Stimulated activated CD8-positive, alpha-beta memory T cell treated with anti-CD3 and anti-CD28 coated beads, Interleukin-2, amount 100 ng/mL, for 48 hours (primary cell): ENCODE measurements around the gene HAAO.
A peak's percentile ranks its signal among the peaks of the same experiment; 100 is the strongest.
"Not testable (repeated sequence)": the region's sequence is repeated elsewhere in the genome, so short reads cannot be mapped to it uniquely, and the experiment has no call there.

Source experiments
- DNase-seq, 2 donors: peaks; one replicate each; pipeline ENCODE4 v3.0.0-alpha.2; 2020; ENCODE audit warnings: low read depth in 2 of 2

The HAAO gene

DNA sequence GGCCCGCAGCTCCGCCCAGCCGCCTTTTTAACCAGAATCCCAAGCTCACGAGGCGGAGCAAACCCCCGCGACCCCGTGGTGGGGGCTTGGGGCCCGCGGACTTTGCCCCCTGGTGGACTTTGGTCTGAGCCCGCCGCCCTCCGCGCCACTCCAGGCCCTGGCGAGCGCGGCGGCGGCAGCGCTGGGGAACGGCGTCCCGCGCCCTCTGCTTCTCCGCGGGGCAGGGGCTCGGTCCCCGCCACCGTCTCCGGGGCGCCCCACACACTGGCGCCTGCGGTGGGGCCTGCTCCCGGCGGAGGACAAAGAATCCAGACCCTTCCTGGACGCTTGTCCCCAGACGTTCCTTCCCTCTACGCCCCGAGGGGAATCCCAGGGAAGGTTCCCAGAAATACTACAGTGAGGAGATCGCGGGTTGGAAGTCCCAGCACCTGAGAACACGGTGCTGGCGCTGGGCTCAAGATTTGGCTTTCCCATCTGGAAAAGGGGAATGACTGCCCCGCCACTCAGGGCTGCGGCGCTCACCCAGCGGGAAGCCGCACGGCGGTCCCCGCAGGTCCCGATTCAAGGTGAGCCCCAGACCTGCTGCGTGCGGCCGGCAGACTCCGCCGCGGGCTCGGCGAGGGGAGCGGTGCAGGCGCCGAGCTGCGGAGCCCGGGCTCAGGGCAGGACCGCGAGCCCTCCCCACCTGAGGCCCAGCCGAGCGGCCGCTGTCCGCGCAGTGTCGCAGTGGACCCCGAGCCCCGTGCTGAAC is at the start of gene HAAO:
TSS of gene HAAO (minus strand) at position 1 of the 751 bp plus-strand sequence. CDS start 47 bp downstream, outside the sequence.
- DNase-seq: no peak

DNA sequence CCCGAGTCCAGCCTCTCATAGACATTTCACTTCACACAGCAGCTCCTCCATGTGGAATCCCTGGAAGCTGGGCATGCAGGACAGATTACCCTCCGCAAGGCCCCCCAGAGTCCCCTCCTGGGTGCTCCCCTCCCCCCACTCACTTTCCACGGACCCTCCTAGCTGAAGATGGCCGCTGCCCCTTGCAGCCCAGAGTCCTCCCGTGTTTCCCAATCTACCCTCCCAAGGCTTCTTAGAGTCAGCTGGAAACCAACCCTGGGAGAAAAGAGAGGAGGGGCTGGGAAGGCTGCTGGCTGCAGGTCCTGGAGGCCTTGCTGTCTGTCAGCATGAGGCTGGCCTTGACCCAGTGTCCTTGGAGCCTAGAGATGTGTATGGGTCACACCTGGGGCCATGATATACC is 49.0 kb upstream of the HAAO start:
- no peak for DNase-seq

DNA sequence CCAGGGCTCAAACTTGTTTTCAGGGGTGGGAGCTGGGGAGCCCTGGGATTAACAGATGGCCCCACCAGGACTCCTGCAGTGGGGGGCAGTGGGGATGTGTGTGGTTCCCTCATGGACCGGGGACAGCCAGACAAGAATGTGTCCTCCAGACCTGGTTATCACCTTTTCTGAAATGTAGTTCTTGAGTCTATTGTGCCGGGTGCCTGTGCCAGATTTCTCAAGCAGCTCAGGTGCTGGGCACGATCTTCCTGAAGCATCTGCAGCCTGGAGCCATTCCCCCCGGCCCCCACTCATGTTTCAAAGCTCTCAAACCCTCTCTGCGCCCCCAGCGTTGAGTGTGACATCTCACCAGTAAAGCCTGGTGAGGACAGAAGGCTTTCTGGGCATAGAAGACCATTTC is 48.4 kb upstream of the HAAO start:
- DNase-seq: no peak

DNA sequence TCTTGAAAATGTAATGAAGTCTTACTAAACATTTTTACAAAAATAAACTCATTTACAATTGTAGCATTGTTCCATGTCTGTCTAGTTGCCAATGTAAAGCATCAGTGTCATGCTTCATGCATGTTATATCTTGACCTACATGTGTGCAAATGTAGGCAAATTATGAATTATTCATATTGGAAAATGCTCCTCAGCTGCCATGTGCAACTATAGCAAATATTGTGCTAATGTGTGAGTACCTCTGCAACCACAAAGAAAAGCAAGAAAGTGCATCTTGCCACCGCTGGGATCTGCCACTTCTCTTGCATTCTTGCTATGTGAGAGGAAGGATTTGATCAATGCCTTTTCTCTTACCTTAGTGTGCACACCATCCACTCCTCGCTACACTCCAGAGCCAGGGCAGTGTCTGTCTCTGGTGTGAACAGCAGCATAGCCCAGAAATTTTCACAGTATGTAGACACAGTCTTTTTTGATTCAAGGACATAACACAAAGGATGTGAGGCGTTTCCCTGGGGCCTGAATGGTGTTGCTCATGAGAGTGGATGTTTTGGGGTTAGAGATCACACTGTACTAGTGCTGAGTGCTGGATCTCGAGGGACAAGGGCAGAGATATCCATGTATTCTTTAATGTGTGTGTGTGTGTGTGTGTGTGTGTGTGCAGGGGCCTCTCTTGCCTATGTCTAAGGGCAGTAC is 47.6 kb upstream of the HAAO start:
- DNase-seq: no peak

DNA sequence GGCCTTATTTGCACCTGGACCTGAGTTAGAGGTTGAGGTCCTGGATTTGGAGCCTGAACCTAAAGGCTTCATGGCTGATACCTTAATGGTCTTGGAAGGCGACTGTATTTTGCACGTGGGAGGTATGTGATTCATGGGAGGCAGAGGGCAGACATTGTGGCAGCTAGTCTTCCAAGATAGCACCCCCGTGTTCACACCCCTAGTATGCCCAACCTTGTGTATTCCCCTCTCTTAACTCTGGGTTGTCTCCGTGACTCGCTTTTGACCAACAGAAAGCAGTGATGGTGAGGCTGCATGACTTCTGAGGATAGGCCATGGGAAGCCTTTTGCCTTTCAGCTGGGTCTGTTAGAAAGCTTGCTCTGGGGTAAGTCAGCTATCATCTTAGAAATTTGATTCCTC is 45.8 kb upstream of the HAAO start:
- DNase-seq: no peak

DNA sequence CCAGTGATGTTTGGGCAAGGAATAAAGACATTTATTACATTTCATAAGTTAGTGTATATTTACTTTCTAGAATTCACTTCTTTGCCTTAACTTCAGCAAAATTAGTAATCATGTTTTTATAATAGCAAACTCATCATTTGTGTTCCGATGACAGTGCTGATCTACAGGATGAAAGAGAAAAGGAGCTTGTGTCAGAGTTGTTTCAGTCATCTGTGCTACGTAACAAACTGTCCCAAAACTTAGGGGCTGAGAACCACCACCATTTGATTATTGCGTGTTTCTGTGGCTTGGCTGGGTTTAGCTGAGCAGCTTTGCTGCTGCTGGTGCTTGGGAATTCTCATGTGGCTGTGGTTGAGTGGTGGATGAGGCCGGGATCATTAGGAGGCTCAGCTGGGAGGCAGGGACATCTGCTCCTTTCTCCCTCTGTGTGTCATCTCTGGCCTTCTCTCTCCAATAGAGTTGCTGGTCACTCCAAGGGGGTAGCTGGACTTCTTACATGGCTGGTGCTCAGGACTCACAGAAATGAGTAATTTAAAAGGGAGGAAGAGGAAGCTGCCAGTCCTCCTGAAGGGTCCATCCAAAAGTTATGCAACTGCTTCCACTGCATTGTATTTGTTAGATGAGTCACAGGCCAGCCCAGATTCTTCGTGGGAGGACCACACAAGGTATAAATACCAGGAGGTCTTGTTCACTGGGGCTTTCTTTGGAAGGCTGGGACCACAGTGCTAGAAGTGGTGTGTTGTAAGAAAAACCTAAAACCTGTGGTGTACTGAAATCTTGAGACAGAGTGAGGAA is 43.4 kb upstream of the HAAO start:
- no peak for DNase-seq

DNA sequence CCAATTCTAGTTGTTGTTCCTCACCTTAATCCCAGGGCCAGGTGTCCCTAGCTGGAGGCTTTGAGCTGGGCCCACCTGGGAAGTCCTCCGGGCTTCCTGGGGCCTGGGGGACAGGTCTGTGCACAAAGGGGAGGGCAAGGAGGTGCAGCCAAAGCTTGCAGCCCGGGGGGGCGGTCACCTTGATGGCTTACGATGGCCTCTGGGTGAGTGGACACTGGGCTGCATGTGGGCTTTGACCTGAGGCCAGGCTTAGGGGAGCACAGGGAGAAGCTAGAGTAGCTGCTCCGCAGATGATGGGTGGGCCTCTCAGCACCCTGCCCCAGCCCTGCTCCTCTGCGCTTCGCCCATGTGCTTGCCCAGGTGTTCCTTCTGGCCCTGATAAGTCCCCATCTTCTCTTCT is 41.8 kb upstream of the HAAO start:
- DNase-seq: no peak

DNA sequence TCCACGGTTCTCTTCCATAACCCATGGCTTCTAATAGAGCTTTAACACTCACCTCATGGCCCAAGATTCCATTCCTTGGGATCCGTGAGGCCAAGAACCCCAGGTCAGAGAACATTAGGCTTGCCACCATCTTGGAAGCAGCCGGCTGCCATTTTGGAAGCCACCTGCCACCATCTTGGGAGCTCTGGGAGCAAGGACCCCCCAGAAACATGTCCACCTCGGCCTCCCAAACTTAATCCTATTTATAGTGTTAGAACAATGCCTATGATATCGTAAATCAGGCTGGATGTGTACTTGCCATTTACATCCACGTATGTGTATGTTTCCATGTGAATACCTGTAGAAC is 39.9 kb upstream of the HAAO start:
- DNase-seq: no peak

DNA sequence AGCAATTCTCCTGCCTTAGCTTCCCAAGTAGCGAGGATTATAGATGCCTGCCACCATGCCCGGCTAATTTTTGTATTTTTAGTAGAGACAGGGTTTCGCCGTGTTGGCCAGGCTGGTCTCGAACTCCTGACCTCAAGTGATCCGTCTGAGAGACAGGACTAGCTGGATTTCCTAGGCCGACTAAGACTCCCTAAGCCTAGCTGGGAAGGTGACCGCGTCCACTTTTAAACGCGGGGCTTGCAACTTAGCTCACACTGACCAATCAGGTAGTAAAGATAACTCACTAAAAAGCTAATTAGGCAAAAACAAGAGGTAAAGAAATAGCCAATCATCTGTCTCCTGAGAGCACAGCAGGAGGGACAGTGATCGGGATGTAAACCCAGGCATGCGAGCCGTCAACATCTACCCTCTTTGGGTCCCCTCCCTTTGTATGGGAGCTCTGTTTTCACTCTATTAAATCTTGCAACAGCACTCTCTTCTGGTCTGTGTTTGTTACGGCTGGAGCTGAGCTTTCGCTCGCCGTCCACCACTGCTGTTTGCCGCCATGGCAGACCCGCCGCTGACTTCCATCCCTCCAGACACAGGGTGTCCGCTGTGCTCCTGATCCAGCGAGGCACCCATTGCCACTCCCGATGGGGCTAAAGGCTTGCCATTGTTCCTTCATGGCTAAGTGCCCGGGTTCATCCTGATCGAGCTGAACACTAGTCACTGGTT is 39.3 kb upstream of the HAAO start:
- not testable (repeated sequence) for DNase-seq

DNA sequence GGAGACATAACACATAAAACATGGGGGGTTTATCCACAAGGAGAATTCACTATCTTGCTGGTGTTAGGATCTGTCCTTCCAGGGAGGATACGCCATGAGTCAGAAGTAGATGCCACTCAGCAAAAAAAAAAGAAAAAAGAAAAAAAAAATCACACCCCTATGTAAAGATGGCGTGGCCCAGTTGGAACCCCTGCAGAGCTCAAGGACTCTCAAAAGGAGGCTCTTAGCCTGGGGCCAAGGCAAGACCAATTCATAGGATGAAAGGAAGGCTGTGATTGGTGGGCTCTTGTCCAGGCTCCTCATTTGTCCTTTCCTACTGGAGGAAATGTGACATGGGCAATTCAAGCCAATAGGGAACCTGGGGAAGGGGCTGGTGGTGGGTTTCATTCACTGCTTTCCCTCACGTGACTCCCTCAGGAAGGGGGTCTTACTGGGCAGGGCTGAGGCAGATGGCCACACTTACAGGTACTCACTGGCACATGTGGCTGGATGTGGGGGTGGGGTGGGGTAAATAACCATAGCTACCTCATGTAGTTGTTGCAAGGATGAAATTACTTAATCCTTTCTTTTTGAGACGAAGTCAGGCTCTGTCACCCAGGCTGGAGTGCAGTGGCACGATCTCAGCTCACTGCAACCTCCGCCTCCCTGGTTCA is 38.7 kb upstream of the HAAO start:
- DNase-seq: no peak

DNA sequence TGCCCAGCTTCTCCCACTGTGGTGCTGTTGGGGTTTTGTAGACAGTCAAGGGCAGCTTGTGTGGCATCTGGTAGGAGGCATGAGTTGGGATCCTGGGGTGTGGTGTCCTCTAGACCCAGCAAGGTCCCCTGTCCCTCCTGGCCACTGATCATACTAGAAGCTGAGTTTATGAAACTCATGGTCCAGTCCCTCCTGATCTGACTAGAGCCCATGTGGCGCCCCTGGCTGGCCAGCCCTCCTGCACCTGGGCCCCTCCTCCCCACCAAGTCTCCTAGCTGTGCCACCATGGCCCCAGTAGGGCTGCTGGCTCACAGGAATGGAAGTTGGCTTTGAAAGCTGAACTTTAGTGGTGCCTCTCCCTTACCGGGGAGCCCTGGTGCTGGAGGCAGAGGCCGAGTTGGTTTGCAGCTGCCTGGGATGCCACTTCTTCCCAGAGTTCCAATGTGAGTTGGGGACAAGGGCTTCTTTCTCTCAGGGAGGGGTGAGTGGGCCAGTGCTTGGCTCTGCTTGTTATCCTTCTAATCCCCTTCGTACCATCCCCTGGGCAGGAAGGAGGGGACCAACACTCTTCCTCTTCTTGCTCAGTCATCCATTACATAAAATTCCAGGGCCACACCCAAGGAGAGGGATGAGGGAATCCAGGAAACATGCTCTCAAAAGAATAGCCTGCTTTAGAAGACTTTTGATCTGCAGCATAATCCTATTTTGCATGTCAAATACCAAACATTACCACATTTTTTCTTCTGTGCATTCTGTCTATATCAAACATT is 37.5 kb upstream of the HAAO start:
- no peak for DNase-seq

DNA sequence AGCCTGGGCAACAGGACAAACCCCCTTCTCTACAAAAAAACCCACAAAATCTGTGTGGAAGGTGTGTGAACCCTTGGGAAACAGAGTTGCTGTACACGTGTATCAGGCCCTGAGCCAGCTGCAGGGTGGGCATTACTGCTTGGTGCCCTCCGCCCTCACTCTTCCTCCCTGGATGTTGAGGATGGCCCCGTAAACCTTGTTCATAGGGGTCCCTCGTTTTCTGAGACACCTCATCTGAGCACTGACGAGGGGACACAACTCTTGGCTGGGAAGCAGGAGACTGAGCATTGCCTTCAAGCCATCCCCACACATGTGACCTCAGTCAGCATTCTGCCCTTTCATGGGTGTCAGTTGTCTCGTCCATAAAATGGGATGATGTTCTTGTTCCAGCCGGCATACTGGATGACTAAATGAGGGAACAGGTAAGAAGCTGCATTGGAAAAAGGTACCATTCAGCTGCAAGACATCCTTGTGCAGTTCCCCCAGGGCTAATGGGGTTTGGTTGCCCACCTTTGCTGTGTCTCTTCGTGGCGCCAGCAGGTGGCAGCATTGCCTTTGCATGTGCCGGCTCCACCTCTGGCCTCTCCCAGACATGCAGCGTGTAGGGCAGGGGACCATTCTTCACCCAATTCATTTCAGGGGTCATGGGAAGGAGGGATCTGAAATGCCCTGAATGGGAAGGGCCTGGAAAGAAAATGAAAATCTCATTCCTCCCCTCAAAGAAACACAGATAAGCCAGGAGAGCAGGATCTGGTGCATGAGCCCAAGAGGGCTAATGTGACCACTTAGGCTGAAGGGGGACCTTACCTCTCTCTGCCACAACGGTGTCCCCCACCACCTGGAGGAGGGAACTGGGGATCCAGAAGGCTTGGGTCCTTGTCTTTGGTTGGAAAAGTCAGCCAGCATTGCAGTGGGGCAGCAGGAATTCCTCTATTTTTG is 36.4 kb upstream of the HAAO start:
- peak; percentile 49 to 59 for DNase-seq

DNA sequence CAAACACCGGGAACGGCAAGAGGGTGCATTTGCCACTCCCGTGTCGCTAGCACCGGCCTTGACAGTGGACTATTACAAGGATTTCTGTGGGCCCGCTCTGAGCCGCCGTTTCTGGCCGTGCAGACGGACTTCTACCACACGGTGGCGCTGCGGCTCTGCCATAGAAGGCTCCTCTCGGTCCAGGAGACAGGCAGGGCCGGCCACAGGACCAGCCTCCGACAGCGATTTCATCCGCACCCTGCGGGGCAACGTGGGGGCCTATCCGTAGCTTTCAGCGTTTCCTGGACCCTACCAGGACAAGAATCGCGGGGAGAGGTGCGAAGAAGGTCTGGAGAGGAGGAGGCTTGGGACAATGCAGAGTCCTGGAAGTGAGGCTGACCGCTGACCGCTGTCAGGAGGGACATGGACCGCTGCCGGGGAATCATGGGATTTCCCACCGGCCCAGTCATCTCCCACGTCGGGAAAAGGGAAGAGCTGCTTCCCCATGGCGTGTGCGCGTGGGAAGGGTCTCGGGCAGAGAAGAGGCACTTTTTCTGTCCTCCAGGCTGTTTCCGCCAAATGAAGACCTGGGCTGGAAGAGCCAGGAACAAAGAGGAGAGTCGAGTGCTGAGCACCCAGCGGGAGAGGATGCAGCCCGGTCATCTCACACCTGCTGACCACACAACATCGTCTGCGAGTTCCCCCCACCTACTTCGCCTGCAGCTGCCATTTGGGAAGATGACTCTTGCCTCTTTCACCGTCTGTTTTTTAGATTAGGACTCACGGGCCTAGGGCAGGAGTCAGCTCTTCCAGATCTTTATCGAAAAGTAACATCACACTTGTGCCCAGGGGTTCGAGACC is 35.5 kb upstream of the HAAO start:
- DNase-seq: peak; percentile 77 to 78

DNA sequence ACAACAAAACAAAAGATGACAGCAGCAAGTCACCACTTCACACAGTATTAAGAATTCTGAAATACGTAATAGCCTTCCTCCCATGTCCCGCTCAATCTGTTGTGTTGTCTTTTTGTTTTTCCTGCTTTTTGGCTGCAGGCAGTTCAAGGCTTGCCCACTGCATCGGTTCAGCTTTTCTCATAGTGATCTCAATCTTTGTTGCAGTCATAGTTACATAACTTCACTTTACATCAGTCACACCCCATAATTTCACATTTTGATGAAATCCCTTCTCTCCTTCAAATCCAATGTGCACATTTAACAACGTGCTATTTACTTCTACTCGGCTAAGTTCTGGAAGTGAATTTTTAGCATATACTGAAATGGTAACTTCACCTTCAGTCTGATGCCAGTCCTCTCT is 33.8 kb upstream of the HAAO start:
- DNase-seq: no peak

DNA sequence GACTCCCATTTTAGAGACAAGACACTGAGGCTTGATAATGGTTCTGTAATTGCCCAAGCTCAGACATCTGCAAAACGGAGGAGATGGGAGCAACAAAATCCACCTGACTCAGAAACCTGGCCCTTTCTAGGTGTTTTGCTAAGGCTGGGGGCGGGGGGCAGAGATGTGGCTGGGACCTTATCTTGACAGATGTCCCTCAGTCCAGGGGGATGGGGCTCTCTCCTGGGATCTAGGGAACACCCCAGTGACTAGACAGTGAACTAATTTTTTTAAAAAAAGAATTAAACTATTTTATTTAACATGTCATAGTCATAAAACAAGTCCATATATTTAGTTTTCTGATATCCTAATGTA is 32.0 kb upstream of the HAAO start:
- no peak for DNase-seq

DNA sequence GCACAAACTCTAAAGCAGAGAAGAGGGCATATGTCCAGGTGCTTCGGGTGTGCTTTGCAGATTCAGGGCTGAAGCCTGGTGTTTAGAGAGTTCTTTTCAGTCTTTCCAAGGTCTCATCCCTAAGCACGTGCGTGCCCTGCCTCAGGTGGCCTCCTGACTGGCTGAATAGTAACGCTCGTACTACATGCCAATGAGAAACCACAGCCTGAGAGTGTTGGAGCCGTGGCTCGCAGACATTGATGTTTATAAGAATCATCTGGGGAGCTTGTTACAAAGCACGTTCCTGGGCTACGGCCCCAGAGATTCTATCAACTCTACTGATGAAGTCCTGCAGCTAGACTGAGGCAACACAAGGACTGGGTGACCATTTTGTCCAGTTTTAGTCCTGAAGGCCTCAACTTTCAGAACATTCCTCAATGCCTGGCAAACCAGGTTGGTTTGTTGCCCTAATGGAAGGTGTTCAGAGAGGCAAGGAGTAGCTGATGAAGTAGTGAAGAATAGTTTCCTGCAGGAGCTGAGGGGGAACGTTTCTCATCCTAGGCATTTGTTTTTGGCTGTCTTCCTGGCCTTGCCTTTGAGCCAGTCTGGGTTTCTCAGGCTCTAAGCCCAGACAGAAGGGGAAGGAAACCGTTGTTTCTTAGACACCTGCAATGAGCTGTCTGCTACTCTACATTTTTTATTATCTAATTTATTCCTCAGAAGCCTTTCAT is 31.5 kb upstream of the HAAO start:
- no peak for DNase-seq

DNA sequence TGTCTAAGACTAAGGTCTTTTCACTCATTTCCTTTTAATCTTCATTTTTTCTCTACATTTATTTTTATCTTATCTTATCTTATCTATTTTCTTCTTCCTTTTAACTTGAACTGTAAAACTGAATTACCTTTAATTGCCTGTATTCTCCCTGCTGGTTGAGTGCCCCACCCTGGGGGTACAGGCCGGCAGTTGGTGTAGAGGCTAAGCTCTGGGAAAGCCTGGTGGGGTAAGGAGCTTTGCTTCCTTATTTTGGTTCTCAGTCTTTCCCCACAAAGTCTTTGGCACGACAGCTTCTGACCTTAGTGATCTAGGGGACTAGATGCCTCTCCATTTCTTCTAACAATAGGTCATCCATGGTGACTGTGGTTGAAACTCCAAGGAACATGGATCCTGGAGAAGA is 26.8 kb upstream of the HAAO start:
- DNase-seq: no peak

DNA sequence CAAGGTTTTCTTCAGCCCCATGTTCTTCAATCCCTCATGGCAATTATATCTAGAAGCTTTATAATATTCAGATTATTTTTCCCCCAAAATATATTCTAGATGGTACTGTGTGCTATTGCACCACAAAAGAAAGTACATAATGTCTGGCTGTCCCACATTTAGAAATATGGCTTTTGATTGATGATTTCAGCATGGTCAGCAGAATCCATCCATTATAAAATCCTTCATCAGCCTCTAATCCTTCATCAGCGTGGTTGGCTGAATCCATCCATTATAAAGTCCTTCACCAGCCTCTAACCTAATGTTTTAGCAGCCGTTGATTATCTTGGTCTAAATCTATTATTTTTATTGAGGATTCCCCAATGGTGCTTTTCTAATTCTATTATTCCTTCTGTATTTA is 23.3 kb upstream of the HAAO start:
- DNase-seq: no peak
